HepG2 (cell line): ENCODE measurements around the gene COX8C. TPM values are rescaled to one million over a fixed set of nuclear protein-coding genes. Genes with fewer than 3 reads are reported as not detected.

Source experiments
- ELF3 ChIP-seq: IDR thresholded peaks from 2 replicates; pipeline ENCODE4 v1.6.1; 2016; ENCODE audit warnings: missing genetic modification reagents, missing compliant biosample characterization
- ETS1 ChIP-seq: sonication (generic); formaldehyde crosslinking; IDR thresholded peaks from 2 replicates; pipeline ENCODE4 v1.4.0; 2020; ENCODE audit warnings: missing genetic modification reagents
- FOXP1 ChIP-seq, 2 experiments: fragments of 450-650 bp in 1 of 2; IDR thresholded peaks; 2 replicates each; pipeline ENCODE4 v1.6.1; 2017 to 2018; ENCODE audit warnings: antibody characterized with exemption in 1 of 2
- KLF15 ChIP-seq: sonication (generic); formaldehyde crosslinking; IDR thresholded peaks from 2 replicates; pipeline ENCODE4 v1.8.1; 2023; ENCODE audit warnings: borderline replicate concordance, mild to moderate bottlenecking, inconsistent platforms, missing genetic modification reagents, mixed read lengths
- KLF6 ChIP-seq: IDR thresholded peaks from 2 replicates; pipeline ENCODE4 v1.8.0; 2016; ENCODE audit warnings: missing biosample characterization, missing genetic modification reagents
- KMT2A ChIP-seq: sonication (generic); formaldehyde crosslinking; IDR thresholded peaks from 2 replicates; pipeline ENCODE4 v1.4.0; 2020; ENCODE audit warnings: missing genetic modification reagents
- MAZ ChIP-seq, 2 experiments: sonication (generic) in 1 of 2; formaldehyde crosslinking in 1 of 2; IDR thresholded peaks; 2 replicates each; pipeline versions ENCODE4 v1.5.0 to v1.6.1; 2012 to 2020; ENCODE audit warnings: low read depth in 2 of 2, mild to moderate bottlenecking in 2 of 2, borderline replicate concordance in 1 of 2, improper control_type of control experiment in 1 of 2, low read length in 1 of 2, missing genetic modification reagents in 1 of 2, moderate library complexity in 1 of 2
- POLR2G ChIP-seq: fragments of 200-400 bp; formaldehyde crosslinking; IDR thresholded peaks from 2 replicates; pipeline ENCODE4 v1.6.1; 2018; ENCODE audit warnings: mild to moderate bottlenecking, low read depth, low read length, moderate library complexity
- PTBP1 ChIP-seq: fragments of 200-400 bp; formaldehyde crosslinking; IDR thresholded peaks from 2 replicates; pipeline ENCODE4 v1.6.1; 2018; ENCODE audit warnings: low read length, low read depth; ENCODE audit not compliant: poor library complexity, severe bottlenecking
- SKI ChIP-seq: fragments of 450-650 bp; IDR thresholded peaks from one replicate; pipeline ENCODE4 v1.6.1; 2018; ENCODE audit warnings: mild to moderate bottlenecking; ENCODE audit not compliant: partially characterized antibody
- TFDP2 ChIP-seq: sonication (generic); formaldehyde crosslinking; IDR thresholded peaks from 2 replicates; pipeline ENCODE4 v1.4.0; 2020; ENCODE audit warnings: missing genetic modification reagents
- TOPORS ChIP-seq: sonication (generic); formaldehyde crosslinking; IDR thresholded peaks from 2 replicates; pipeline ENCODE4 v1.8.0; 2023; ENCODE audit warnings: mild to moderate bottlenecking, missing genetic modification reagents
- YEATS2 ChIP-seq: sonication (generic); formaldehyde crosslinking; IDR thresholded peaks from 2 replicates; pipeline ENCODE4 v1.4.0; 2020; ENCODE audit warnings: missing genetic modification reagents, borderline replicate concordance
- YY1 ChIP-seq: IDR thresholded peaks from 2 replicates; pipeline ENCODE4 v1.6.1; 2011; ENCODE audit warnings: low read length, low read depth, moderate library complexity, mild to moderate bottlenecking; ENCODE audit not compliant: insufficient read depth, insufficient replicate concordance
- ZNF274 ChIP-seq: sonication (generic); formaldehyde crosslinking; IDR thresholded peaks from 2 replicates; pipeline ENCODE4 v1.5.1; 2020; ENCODE audit warnings: mild to moderate bottlenecking, missing genetic modification reagents
- ZNF367 ChIP-seq: sonication (generic); formaldehyde crosslinking; IDR thresholded peaks from 2 replicates; pipeline ENCODE4 v1.4.0; 2020; ENCODE audit warnings: missing genetic modification reagents, borderline replicate concordance
- ZNF552 ChIP-seq: sonication (generic); formaldehyde crosslinking; IDR thresholded peaks from 2 replicates; pipeline ENCODE4 v1.9.0; 2022; ENCODE audit warnings: missing genetic modification reagents, mild to moderate bottlenecking, borderline replicate concordance
- ZNF556 ChIP-seq: sonication (generic); formaldehyde crosslinking; IDR thresholded peaks from 2 replicates; pipeline ENCODE4 v1.4.0; 2020; ENCODE audit warnings: mild to moderate bottlenecking, missing genetic modification reagents, borderline replicate concordance
- ZNF766 ChIP-seq: sonication (generic); formaldehyde crosslinking; IDR thresholded peaks from 2 replicates; pipeline ENCODE4 v1.5.0; 2020; ENCODE audit warnings: missing genetic modification reagents, borderline replicate concordance
- ZNF816 ChIP-seq: sonication (generic); formaldehyde crosslinking; IDR thresholded peaks from 2 replicates; pipeline ENCODE4 v1.8.0; 2022; ENCODE audit warnings: missing genetic modification reagents, mild to moderate bottlenecking, borderline replicate concordance
- ZSCAN21 ChIP-seq: sonication (generic); formaldehyde crosslinking; IDR thresholded peaks from 2 replicates; pipeline ENCODE4 v1.8.0; 2022; ENCODE audit warnings: mild to moderate bottlenecking, missing genetic modification reagents, moderate library complexity, borderline replicate concordance
- polyA plus RNA-seq, 8 experiments: library from polyadenylated mRNA; depleted of rRNA in 3 of 8; stranded (reverse) in 7 of 8; unstranded in 1 of 8; fragments of >200 nt; fragmentation: Illumina TruSeq in 4 of 8; extraction: Trizol in 4 of 8; gene quantifications; 2 replicates each; pipeline versions ENCODE4 v1.2.1 to v1.2.3, GENCODE V29; 2011 to 2016; ENCODE audit warnings: low read depth in 4 of 8, missing spikeins in 1 of 8, mixed read lengths in 1 of 8; ENCODE audit not compliant: insufficient read depth in 1 of 8
- total RNA-seq, 5 experiments: library from RNA; depleted of rRNA; stranded (reverse); fragments of >200 nt; fragmentation: Illumina TruSeq; extraction: Trizol; gene quantifications; 2 replicates each; pipeline ENCODE4 v1.2.3, GENCODE V29; 2016; ENCODE audit warnings: low read depth in 1 of 5
- TF ChIP-seq, protein P1 (sequence below): sonication (generic); formaldehyde crosslinking; conservative IDR thresholded peaks from 2 replicates; pipeline ENCODE4 v1.4.0; 2020; ENCODE audit warnings: missing genetic modification reagents
- TF ChIP-seq, protein P2 (sequence below): IDR thresholded peaks from 2 replicates; pipeline ENCODE4 v1.6.1; 2018; ENCODE audit warnings: missing genetic modification reagents, mild to moderate bottlenecking, missing compliant biosample characterization

The COX8C gene
- total and polyA plus RNA-seq, 2 of the 13 experiments (the other 11 are each of a cell fraction or from before 2014, with no cell fraction given) = not detected

DNA sequence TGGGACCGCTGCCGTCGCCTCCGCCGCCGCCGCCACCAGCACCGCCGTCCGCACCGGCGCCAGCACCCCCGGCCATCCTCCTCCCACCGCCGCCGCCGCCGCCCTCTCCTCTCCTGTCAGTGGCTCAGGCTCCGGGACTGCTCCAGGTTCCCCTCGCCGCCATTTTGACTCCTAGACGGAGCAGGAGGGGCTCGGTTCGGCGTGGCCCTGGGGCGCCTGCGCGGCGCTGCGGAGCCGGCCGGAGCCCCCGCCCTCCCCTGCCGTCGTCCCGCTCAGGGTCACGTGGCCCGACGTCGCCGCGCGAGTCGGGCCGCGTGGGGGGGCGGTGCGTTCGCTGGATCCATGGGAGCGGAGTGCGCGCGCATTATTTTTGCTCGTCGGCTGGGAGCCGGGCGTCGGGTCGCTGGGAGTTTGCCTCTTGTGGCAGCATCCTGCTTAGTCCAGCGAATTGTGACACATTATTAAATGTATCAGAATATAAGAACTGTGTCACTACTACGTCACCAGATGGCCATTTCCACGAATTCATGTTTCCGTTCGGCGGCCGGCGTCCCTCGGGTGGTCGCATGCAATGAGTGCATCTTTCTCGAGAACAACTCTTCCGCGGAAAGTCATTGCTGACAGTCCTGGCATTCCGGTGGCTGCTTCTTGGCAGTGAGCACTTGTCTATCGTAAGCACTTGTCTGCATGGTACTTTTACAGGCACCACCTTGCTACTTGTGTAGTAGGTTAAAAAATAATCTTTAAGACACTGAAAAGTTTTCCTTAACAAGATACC lies 13.9 kb upstream of the COX8C start, which contains the start of gene BTBD7 (continued):
- TF ChIP-seq KLF15 = peak; percentile 84; the same call in 1 of the 2 replicates
- TF ChIP-seq, protein P1, sequence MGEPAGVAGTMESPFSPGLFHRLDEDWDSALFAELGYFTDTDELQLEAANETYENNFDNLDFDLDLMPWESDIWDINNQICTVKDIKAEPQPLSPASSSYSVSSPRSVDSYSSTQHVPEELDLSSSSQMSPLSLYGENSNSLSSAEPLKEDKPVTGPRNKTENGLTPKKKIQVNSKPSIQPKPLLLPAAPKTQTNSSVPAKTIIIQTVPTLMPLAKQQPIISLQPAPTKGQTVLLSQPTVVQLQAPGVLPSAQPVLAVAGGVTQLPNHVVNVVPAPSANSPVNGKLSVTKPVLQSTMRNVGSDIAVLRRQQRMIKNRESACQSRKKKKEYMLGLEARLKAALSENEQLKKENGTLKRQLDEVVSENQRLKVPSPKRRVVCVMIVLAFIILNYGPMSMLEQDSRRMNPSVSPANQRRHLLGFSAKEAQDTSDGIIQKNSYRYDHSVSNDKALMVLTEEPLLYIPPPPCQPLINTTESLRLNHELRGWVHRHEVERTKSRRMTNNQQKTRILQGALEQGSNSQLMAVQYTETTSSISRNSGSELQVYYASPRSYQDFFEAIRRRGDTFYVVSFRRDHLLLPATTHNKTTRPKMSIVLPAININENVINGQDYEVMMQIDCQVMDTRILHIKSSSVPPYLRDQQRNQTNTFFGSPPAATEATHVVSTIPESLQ = peak; percentile 80; the same call in 1 of the 2 replicates
- no peak for TF ChIP-seq FOXP1 (IDR thresholded peaks at IDR 0.05)
- 0 out of 2 replicates have a peak, but pooled peaks have one; percentile 6 for TF ChIP-seq FOXP1 (CRISPR knock-in tag; IDR thresholded peaks at IDR 0.05)
- no peak for TF ChIP-seq PTBP1
- peak; percentile 46 for TF ChIP-seq ELF3 (CRISPR knock-in tag)
- TF ChIP-seq ZNF816 (CRISPR knock-in tag) = peak; percentile 75; the same call in 1 of the 2 replicates
- no peak for TF ChIP-seq YEATS2 (CRISPR knock-in tag)
- peak; percentile 92 for TF ChIP-seq MAZ (IDR thresholded peaks at IDR 0.05; ENCODE audit: borderline replicate concordance, low read depth, low read length)
- TF ChIP-seq MAZ (CRISPR knock-in tag; IDR thresholded peaks at IDR 0.05; ENCODE audit: low read depth) = peak; percentile 75
- peak; percentile 65; the same call in 1 of the 2 replicates for TF ChIP-seq ZSCAN21 (CRISPR knock-in tag)
- 0 out of 2 replicates have a peak, but pooled peaks have one; percentile 69 for TF ChIP-seq ETS1 (CRISPR knock-in tag)
- peak; percentile 18; the same call in 1 of the 2 replicates for TF ChIP-seq ZNF552 (CRISPR knock-in tag)
- TF ChIP-seq KLF6 = peak; percentile 41; the same call in 1 of the 2 replicates
- TF ChIP-seq ZNF274 (CRISPR knock-in tag) = no peak
- TF ChIP-seq TFDP2 (CRISPR knock-in tag) = peak; percentile 82
- TF ChIP-seq KMT2A (CRISPR knock-in tag) = peak; percentile 82
- TF ChIP-seq, protein P2, sequence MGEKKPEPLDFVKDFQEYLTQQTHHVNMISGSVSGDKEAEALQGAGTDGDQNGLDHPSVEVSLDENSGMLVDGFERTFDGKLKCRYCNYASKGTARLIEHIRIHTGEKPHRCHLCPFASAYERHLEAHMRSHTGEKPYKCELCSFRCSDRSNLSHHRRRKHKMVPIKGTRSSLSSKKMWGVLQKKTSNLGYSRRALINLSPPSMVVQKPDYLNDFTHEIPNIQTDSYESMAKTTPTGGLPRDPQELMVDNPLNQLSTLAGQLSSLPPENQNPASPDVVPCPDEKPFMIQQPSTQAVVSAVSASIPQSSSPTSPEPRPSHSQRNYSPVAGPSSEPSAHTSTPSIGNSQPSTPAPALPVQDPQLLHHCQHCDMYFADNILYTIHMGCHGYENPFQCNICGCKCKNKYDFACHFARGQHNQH (CRISPR knock-in tag) = peak; percentile 25; the same call in 1 of the 2 replicates
- TF ChIP-seq POLR2G = peak; percentile 78
- TF ChIP-seq YY1 = peak; percentile 95
- peak; percentile 71; the same call in 1 of the 2 replicates for TF ChIP-seq ZNF367 (CRISPR knock-in tag)
- TF ChIP-seq ZNF556 (CRISPR knock-in tag) = peak; percentile 29; the same call in 1 of the 2 replicates
- TF ChIP-seq SKI = peak; percentile 19
- peak; percentile 87 for TF ChIP-seq ZNF766 (CRISPR knock-in tag)
- peak; percentile 82 for TF ChIP-seq TOPORS (CRISPR knock-in tag)
